Peyer's patch (tissue), 4 donors: Measurements from ENCODE around the gene ATP5ME.

Experiments
- POLR2A ChIP-seq, 2 donors: fragments of 450-650 bp; IDR thresholded peaks; one replicate each; pipeline ENCODE4 v1.5.1; 2017; ENCODE audit warnings: antibody characterized with exemption in 2 of 2, mild to moderate bottlenecking in 2 of 2, moderate library complexity in 2 of 2
- TF ChIP-seq, protein P1 (sequence below), 6 experiments: fragments of 450-650 bp in 4 of 6; fragments of 200-600 bp in 2 of 6; sonication (generic) in 1 of 6; IDR thresholded peaks; one replicate each; pipeline ENCODE4 v1.5.1; 2017 to 2019; ENCODE audit warnings: antibody characterized with exemption in 6 of 6, mild to moderate bottlenecking in 3 of 6, moderate library complexity in 1 of 6

DNA sequence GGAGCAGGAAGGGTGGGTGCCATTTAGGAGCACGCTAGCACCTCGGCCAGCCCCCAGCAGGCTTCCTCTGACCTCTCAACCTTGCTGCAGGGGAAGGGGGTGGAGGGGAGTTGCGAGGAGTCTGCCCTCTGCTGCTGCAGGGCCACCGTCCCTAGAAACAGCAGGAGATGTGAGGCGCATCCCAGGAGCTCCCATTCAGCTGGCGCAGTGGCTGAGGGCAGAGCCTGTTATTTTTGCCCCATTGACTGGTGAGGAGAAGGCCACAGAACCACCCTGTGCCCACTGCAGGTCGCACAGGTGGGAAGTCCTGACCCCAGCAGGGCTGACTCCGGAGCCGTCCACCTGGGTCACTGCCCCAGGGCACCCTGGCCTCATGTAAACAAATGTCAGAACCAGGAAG is 40.7 kb downstream of the ATP5ME start:
- TF ChIP-seq, protein P1, sequence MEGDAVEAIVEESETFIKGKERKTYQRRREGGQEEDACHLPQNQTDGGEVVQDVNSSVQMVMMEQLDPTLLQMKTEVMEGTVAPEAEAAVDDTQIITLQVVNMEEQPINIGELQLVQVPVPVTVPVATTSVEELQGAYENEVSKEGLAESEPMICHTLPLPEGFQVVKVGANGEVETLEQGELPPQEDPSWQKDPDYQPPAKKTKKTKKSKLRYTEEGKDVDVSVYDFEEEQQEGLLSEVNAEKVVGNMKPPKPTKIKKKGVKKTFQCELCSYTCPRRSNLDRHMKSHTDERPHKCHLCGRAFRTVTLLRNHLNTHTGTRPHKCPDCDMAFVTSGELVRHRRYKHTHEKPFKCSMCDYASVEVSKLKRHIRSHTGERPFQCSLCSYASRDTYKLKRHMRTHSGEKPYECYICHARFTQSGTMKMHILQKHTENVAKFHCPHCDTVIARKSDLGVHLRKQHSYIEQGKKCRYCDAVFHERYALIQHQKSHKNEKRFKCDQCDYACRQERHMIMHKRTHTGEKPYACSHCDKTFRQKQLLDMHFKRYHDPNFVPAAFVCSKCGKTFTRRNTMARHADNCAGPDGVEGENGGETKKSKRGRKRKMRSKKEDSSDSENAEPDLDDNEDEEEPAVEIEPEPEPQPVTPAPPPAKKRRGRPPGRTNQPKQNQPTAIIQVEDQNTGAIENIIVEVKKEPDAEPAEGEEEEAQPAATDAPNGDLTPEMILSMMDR (IDR thresholded peaks at IDR 0.05), result no peak
- TF ChIP-seq POLR2A (IDR thresholded peaks at IDR 0.05), result no peak
